ACC112 (cell line): ENCODE measurements around the gene SH3PXD2A.
A peak's percentile ranks its signal among the peaks of the same experiment; 100 is the strongest.

Experiments used
- H2AFZ ChIP-seq: fragments of 200-600 bp; sonication (generic); one replicate; pipeline ENCODE4 v1.6.0; 2017; ENCODE audit warnings: antibody characterized with exemption, low read length; ENCODE audit not compliant: unreplicated experiment
- H3K27ac ChIP-seq: fragments of 200-600 bp; sonication (generic); 2 replicates; pipeline ENCODE4 v1.5.1; 2014; ENCODE audit warnings: low read depth, mild to moderate bottlenecking, antibody characterized with exemption, low read length, moderate library complexity
- H3K27me3 ChIP-seq: fragments of 200-600 bp; sonication (generic); 2 replicates; pipeline ENCODE4 v1.6.1; 2014; ENCODE audit warnings: mild to moderate bottlenecking, antibody characterized with exemption, low read length, moderate library complexity, mixed read lengths; ENCODE audit not compliant: insufficient read depth
- H3K36me3 ChIP-seq: fragments of 200-600 bp; sonication (generic); 2 replicates; pipeline ENCODE4 v1.6.1; 2016; ENCODE audit warnings: mild to moderate bottlenecking, antibody characterized with exemption, low read length, moderate library complexity, mixed read lengths; ENCODE audit not compliant: insufficient read depth
- H3K4me1 ChIP-seq: fragments of 200-600 bp; sonication (generic); one replicate; pipeline ENCODE4 v1.6.1; 2016; ENCODE audit warnings: low read length, mixed read lengths; ENCODE audit not compliant: insufficient read depth, unreplicated experiment, control insufficient read depth
- H3K4me3 ChIP-seq: fragments of 200-600 bp; sonication (generic); 2 replicates; pipeline ENCODE4 v1.5.1; 2014; ENCODE audit warnings: mild to moderate bottlenecking, low read depth, low read length
- H3K79me2 ChIP-seq: fragments of 200-600 bp; sonication (generic); one replicate; pipeline ENCODE4 v1.6.0; 2016; ENCODE audit warnings: low read length; ENCODE audit not compliant: control insufficient read depth, unreplicated experiment, insufficient read depth

SH3PXD2A gene

GRCh38 chr10:103682631-103683030 lies 172.7 kb downstream of the SH3PXD2A start:
- Histone ChIP-seq H3K36me3 (no peaks in the 10 kb centered on the region), H3K79me2 (no peaks in the 10 kb centered on the region), H3K27me3 (no peaks in the 10 kb centered on the region), H3K4me1 (peaks cover 9% of the 10 kb centered on the region), H2AFZ (no peak overlapping the region), H3K4me3 (no peak overlapping the region), H3K27ac (no peak overlapping the region)

GRCh38 chr10:103681617-103682399 lies 173.6 kb downstream of the SH3PXD2A start:
- H2AFZ ChIP-seq: no peak overlapping the region
- H3K4me1 ChIP-seq: peaks cover 18% of the 10 kb centered on the region
- H3K27ac ChIP-seq: no peak overlapping the region
- H3K4me3 ChIP-seq: no peak overlapping the region
- H3K27me3 ChIP-seq: no peaks in the 10 kb centered on the region
- no peaks in the 10 kb centered on the region for H3K79me2 ChIP-seq
- H3K36me3 ChIP-seq: no peaks in the 10 kb centered on the region

- H3K4me3 ChIP-seq: no peak overlapping the region
- H3K4me1 ChIP-seq: peaks cover 27% of the 10 kb centered on the region
- no peaks in the 10 kb centered on the region for H3K36me3 ChIP-seq
- no peak overlapping the region for H2AFZ ChIP-seq
- H3K27me3 ChIP-seq: no peaks in the 10 kb centered on the region
- H3K79me2 ChIP-seq: no peaks in the 10 kb centered on the region
- no peak overlapping the region for H3K27ac ChIP-seq
Observed at GRCh38 chr10:103680869-103681236, 174.5 kb downstream of the SH3PXD2A start.

- Histone ChIP-seq H3K79me2 (no peaks in the 10 kb centered on the region), H3K4me1 (peaks cover 29% of the 10 kb centered on the region), H2AFZ (no peak overlapping the region), H3K4me3 (no peak overlapping the region), H3K27ac (peak overlapping the region; percentile 38; the same call in 1 of the 2 replicates), H3K27me3 (no peaks in the 10 kb centered on the region), H3K36me3 (no peaks in the 10 kb centered on the region)
Observed at GRCh38 chr10:103679096-103679790, 176.1 kb downstream of the SH3PXD2A start.

- Histone ChIP-seq H3K4me3 (peak overlapping the region; percentile 56), H3K27ac (peak overlapping the region; percentile 66), H3K27me3 (no peaks in the 10 kb centered on the region), H3K4me1 (peaks cover 29% of the 10 kb centered on the region), H3K79me2 (no peaks in the 10 kb centered on the region), H3K36me3 (no peaks in the 10 kb centered on the region), H2AFZ (no peak overlapping the region)
Observed at GRCh38 chr10:103678178-103678526, 177.2 kb downstream of the SH3PXD2A start.

GRCh38 chr10:103677486-103678177 lies 177.7 kb downstream of the SH3PXD2A start:
- H3K4me1 ChIP-seq: peaks cover 29% of the 10 kb centered on the region
- H2AFZ ChIP-seq: no peak overlapping the region
- no peaks in the 10 kb centered on the region for H3K36me3 ChIP-seq
- peak overlapping the region; percentile 66 for H3K27ac ChIP-seq
- H3K79me2 ChIP-seq: no peaks in the 10 kb centered on the region
- no peaks in the 10 kb centered on the region for H3K27me3 ChIP-seq
- peak overlapping the region; percentile 56 for H3K4me3 ChIP-seq

GRCh38 chr10:103676851-103677417 lies 178.4 kb downstream of the SH3PXD2A start:
- H3K36me3 ChIP-seq: no peaks in the 10 kb centered on the region

GRCh38 chr10:103676058-103676785 lies 179.2 kb downstream of the SH3PXD2A start:
- no peak overlapping the region for H2AFZ ChIP-seq
- H3K79me2 ChIP-seq: no peaks in the 10 kb centered on the region
- peaks cover 29% of the 10 kb centered on the region for H3K4me1 ChIP-seq
- peak overlapping the region; percentile 66 for H3K27ac ChIP-seq
- H3K4me3 ChIP-seq: peak overlapping the region; percentile 56
- H3K27me3 ChIP-seq: no peaks in the 10 kb centered on the region
- H3K36me3 ChIP-seq: no peaks in the 10 kb centered on the region

More at GRCh38 chr10:103676851-103677417, 178.4 kb downstream of the SH3PXD2A start:
- peak overlapping the region; percentile 66 for H3K27ac ChIP-seq
- H3K4me3 ChIP-seq: peak overlapping the region; percentile 56
- no peaks in the 10 kb centered on the region for H3K79me2 ChIP-seq
- peaks cover 29% of the 10 kb centered on the region for H3K4me1 ChIP-seq
- H3K27me3 ChIP-seq: no peaks in the 10 kb centered on the region
- H2AFZ ChIP-seq: no peak overlapping the region

GRCh38 chr10:103673606-103674005 lies 181.8 kb downstream of the SH3PXD2A start:
- Histone ChIP-seq H3K79me2 (no peaks in the 10 kb centered on the region), H3K4me3 (no peak overlapping the region), H3K27ac (no peak overlapping the region), H2AFZ (no peak overlapping the region), H3K36me3 (no peaks in the 10 kb centered on the region), H3K27me3 (no peaks in the 10 kb centered on the region), H3K4me1 (peaks cover 37% of the 10 kb centered on the region)

- Histone ChIP-seq H3K27ac (no peak overlapping the region), H3K4me1 (peaks cover 40% of the 10 kb centered on the region), H3K36me3 (no peaks in the 10 kb centered on the region), H2AFZ (no peak overlapping the region), H3K79me2 (no peaks in the 10 kb centered on the region), H3K4me3 (no peak overlapping the region), H3K27me3 (no peaks in the 10 kb centered on the region)
Observed at GRCh38 chr10:103672345-103672744, 183.0 kb downstream of the SH3PXD2A start.
